Activated CD8-positive, alpha-beta memory T cell treated with anti-CD3 and anti-CD28 coated beads for 48 hours (primary cell): ENCODE results near the gene OR2T27.
"Not testable (repeated sequence)": the region's sequence is repeated elsewhere in the genome, so short reads cannot be mapped to it uniquely, and the experiment has no call there.

Experiments used
- DNase-seq, 3 experiments: peaks; one replicate each; pipeline ENCODE4 v3.0.0-alpha.2; 2020; ENCODE audit warnings: low read depth in 2 of 3, low spot score in 2 of 3

The OR2T27 gene

GRCh38 chr1:248641583-248641982 is 13.7 kb downstream of the OR2T27 start:
- DNase-seq = not testable (repeated sequence)

DNA sequence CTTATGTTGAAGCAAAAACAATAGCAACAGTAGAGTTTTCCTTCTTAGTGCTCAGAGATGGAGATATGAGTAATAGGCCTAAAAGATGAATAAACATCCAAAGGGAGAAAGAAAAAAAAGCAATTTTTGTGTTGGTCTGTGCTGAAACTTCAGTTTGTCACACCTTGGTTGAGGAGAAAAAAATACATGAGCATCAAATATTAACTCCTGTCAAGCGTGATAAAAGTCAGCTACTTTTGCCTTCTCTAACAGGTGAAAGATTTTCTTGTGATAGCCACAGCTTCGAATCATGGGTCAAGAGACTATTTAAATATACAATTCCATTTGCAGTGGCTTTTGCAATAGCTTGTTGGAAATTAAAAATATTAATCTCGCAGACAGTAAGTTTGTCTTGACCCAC is 14.4 kb downstream of the OR2T27 start:
- DNase-seq = not testable (repeated sequence)

DNA sequence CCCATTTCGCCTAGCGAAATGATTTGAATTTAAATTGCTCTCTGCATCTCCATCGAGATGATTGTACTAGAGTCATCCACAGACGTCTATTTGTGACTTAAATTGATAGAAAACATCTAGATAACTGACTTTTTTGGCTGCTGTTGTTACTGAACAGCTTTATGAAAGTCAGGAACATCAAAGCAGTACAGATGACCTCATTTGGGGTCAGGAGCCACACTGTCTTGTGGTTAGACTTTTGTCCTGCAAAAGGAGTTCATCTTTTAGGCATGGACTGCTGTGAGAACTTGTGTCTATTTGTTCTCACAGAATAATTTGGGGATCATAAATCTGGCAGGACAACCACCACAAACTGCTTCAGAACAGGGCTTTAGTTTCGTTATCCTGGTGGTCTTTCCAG is 15.7 kb downstream of the OR2T27 start:
- not testable (repeated sequence) for DNase-seq

DNA sequence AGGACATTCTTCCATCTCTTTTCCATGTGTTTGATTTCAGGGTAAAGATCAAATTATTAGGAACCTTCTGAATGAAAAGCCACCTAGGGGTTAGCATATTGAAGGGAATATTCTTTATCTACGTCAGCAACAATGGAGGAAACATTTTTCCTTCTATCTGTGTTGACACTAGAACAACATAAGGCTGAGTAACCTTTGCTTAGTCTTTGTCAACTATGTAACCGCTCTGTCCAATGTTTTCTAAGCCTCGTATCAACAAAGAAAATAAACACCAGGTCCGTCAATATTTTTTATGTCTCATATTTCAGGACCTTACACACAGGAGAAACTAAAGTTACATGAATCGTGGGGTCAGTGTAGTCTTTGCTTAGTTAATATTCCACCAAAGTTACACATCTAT is 18.7 kb downstream of the OR2T27 start:
- not testable (repeated sequence) for DNase-seq

DNA sequence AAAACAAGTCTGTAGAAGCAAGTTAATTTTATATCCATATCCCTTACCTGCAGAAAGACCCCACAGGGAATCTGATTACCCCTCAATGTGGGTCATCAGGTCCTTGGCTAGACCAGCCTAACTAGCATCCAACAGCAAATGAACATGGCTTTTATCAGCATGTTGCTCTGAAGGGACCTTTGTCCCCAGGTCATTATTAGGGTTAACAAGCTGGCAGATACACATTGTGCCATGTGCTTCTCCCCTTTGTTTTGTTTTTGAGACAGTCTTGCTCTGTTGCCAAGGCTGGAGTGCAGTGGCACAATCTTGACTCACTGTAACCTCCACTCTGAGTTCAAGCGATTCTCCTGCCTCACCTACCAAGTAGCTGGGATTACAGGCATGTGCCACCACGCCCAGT is 20.3 kb downstream of the OR2T27 start, which contains the start of gene OR2T11:
Gene OR2T11, minus strand, starts transcription at position 101 of the 400 bp plus-strand sequence. CDS start 7,963 bp downstream, outside the sequence.
- not testable (repeated sequence) for DNase-seq

DNA sequence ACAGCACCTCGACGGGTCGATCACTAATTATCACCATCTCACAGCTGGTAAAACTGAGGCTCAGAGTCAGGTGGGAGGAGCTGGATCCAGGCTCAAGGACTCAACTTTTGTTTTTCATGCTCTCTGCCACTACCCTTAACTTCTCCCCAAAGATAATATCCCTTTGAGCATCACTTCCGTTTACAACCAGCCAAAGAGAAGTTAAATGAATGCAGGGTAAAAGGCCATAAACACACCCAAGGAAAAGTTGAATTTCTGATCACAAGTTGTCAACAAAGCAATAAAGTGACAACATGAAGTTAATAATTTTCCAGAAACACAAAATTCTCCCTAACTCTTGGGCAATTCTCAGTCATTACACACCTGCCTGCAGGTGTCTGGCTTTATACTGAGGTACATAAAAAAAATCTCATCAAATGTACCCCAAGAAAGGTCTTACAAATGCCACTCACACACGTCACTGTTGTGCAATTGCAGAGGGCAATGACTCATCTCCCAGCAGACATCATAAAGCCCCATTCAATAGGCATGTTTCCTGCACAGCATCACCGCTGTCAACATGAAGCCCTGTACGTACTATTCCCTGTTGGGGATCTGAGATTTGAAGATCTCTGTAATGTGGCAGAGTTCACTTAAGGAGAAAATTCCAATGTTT is 23.8 kb downstream of the OR2T27 start:
- DNase-seq = no peak

DNA sequence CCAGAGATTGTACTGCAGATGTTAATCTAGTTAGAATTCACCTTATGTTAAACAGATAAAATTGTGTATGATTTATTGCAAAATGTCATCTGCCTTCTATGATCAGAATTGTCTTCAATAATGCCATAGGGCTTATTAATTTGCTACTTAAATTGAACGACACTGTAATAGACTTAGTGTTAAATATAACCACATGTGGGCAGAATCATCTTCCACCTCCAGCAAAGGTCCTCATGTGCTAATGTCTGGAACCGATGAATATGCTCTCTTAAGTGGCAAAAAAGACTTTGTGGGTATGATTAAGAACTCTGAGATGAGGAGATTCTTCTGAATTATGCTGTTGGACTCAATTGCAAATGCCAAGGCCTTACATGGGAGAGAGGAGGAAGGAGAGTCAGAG is 24.8 kb downstream of the OR2T27 start:
- DNase-seq = no peak

- DNase-seq = no peak
Observed at GRCh38 chr1:248627971-248628844, 27.1 kb downstream of the OR2T27 start.

DNA sequence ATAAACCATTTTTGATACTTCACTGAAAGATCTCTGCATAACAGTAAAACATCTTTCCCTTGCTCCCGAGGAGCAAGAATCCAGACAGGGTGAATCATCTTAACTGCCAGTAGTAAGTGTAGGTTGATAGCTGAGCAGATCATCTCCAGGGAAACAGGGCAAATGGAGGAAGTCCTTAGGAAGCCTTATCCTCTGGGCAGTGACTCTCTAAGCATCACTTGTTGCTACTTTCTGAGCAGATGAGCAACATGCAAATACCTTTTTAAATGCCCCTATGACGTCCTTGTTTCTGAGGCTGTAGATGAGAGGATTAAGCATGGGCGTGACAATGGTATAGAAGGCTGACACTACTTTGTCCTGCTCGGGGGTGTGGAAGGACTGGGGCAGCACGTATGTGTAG is 29.4 kb downstream of the OR2T27 start:
- DNase-seq = no peak

- DNase-seq = no peak
Observed at GRCh38 chr1:248625166-248625565, 30.2 kb downstream of the OR2T27 start.

- no peak for DNase-seq
Observed at GRCh38 chr1:248622570-248623001, 32.7 kb downstream of the OR2T27 start.

- no peak for DNase-seq
Observed at GRCh38 chr1:248621770-248622169, 33.6 kb downstream of the OR2T27 start.

DNA sequence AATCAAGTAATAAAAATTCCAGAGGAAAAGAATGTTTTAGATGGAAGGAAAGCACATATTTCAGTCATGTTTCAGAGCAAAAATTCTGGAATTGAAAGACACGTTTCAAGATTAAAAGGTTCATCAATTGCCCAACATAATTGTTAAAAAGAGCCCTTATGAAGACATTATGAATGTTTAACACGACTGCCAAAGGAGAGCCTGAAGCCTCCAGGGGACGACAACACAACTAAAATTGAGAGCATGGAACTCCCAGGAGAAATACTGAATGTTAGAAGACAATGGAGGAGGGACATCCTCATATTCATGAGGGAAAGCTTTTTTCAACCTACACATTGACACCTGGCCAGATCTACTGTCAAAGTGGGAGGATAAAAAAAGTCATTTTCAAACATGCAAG is 36.5 kb downstream of the OR2T27 start:
- DNase-seq = peak in 1 of 3 experiments; percentile 40

- DNase-seq = no peak
Observed at GRCh38 chr1:248618119-248618518, 37.2 kb downstream of the OR2T27 start.

DNA sequence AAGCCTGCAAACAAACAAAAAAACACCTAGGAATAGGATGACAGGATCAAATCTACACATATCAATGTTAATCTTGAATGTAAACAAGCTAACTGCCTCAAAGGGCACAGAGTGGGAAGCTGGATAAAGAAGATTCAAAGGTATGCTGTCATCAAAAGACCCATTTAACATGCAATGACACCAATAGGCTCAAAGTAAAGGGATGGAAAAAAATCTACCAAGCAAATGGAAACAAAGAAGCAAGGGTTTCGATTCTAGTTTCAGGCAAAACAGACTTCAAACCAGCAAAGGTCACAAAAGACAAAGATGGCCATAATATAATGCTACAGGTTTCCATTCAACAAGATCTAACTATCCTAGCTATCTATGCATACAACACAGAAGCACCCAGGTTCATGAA is 41.6 kb downstream of the OR2T27 start:
- no peak for DNase-seq

GRCh38 chr1:248611883-248612414 is 43.4 kb downstream of the OR2T27 start:
- no peak for DNase-seq

- DNase-seq = no peak
Observed at GRCh38 chr1:248610301-248610700, 45.0 kb downstream of the OR2T27 start.
